H7 (cell line): ENCODE data around the gene FHDC1. TPM values are rescaled to one million over a fixed set of nuclear protein-coding genes. Genes with fewer than 3 reads are reported as not detected.

Experiments used
- DNase-seq: peaks from one replicate; pipeline ENCODE4 v3.0.0; 2012
- H3K27me3 ChIP-seq: 2 replicates; pipeline ENCODE4 v1.6.0; 2011; ENCODE audit warnings: mild to moderate bottlenecking, low read length; ENCODE audit not compliant: control insufficient read depth, insufficient read depth
- H3K36me3 ChIP-seq: replicated peaks from 2 replicates; pipeline ENCODE4 v1.5.1; 2011; ENCODE audit warnings: low read length; ENCODE audit not compliant: control insufficient read depth, insufficient read depth
- H3K4me3 ChIP-seq: 2 replicates; pipeline ENCODE4 v1.5.1; 2011; ENCODE audit warnings: low read depth, mild to moderate bottlenecking, control low read depth, low read length, moderate library complexity; ENCODE audit not compliant: insufficient read depth
- total RNA-seq: library from RNA; depleted of rRNA; stranded (reverse); fragments of >200 nt; shearing (Covaris generic); gene quantifications from 2 replicates; pipeline ENCODE4 v1.2.3, GENCODE V29; 2014

The FHDC1 gene
- total RNA-seq, 1 experiment from 2014 or later: 4.6 TPM

DNA sequence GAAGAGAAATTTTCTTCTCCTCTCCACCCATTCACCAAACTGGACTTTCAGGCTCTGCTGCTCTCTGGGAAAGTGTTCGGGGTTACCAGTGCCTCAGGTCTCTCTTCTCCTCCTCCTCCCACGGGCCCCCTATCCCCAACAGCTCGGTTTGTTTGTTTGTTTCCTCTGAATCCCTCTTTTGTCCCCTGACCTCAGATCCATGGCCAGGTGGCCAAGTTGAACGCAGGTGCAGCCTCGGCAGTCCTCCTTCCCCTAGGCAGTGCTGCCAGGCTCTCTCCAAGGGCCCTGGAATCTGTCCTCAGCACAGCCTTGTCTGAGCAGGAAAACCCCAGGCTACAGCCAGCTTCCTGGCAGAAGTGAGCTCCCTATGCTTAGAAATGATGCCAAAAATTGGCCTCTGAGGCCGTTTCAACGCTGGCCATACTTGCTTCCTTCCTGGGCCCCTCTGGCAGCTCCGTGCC lies 60.0 kb downstream of the FHDC1 start:
- H3K36me3 ChIP-seq: no peaks in the 10 kb centered on the region
- H3K4me3 ChIP-seq: no peak overlapping the region
- peak; percentile 60 for DNase-seq
- no peaks in the 10 kb centered on the region for H3K27me3 ChIP-seq

DNA sequence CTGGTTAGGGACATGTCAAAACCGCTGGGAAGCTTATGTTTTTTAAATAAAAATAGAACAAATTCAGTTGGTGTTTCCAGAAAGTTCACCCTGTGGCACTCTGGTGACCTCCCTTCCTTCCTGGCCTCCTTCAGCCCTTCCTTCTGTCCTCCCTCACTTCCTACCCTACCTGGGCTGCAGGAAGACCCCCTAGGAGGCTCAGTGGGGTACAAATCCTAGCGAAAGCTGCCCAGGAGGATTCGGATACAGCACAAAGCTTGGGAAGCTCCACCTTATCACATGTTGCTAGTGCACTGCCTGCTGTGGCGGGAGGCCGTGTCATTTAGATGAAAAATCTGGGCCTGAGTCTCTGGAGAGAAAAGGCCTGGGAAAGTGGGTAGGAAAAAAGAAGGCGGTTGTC lies 60.5 kb downstream of the FHDC1 start:
- no peak overlapping the region for H3K4me3 ChIP-seq
- no peaks in the 10 kb centered on the region for H3K36me3 ChIP-seq
- no peaks in the 10 kb centered on the region for H3K27me3 ChIP-seq
- no peak for DNase-seq

DNA sequence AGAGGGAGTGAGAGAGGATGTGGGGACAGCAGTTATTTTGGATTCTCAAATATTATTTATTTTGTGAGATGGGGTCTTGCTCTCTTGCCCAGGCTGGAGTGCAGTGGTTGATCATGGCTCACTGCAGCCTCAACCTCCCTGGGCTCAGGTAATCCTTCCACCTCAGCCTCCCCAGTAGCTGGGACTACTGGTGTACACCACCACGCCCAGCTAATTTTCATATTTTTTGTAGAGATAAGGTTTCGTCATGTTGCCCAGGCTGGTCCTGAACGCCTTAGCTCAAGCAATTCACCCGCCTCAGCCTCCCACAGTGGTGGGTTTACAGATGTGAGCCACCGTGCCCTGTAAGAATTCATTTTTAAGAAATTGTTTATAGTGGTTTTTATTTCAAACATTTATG lies 61.2 kb downstream of the FHDC1 start:
- DNase-seq: no peak
- no peaks in the 10 kb centered on the region for H3K27me3 ChIP-seq
- H3K4me3 ChIP-seq: no peak overlapping the region
- H3K36me3 ChIP-seq: no peaks in the 10 kb centered on the region

DNA sequence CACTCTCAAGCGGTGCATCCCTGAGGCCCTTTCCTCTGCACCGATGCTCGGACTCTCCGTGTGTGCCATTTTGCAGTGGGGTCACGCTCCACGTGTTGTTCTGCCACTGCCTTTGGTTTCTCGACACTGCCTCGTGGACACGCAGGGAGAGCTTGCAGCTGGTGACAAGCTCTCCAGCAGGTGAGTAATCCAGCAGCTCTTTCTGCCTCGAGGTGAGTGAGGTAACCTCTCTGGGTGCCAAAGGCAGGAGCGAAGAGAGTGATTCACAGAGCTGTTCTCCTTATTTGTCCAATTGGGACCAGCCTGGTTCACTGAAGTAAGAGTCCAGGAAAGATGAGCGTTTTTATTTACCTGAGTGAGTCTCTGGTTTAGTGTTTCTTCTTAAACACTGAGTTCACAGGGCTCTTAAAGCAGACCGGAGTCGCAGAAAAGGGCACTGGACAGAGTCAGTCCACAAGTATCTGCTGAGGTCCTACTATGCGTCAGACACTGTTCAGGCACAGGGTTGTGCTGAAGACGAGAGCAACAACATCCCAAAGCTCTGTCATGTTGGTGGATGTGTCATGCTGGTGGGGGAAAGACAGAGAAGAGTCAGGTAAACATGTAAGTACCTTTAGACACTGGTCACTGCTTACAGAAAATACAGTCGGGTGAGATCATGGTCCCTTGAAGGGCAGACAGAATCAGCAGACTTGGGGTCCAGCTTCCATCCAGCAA lies 61.8 kb downstream of the FHDC1 start:
- Histone ChIP-seq H3K36me3 (no peaks in the 10 kb centered on the region), H3K27me3 (no peaks in the 10 kb centered on the region), H3K4me3 (no peak overlapping the region)
- no peak for DNase-seq

DNA sequence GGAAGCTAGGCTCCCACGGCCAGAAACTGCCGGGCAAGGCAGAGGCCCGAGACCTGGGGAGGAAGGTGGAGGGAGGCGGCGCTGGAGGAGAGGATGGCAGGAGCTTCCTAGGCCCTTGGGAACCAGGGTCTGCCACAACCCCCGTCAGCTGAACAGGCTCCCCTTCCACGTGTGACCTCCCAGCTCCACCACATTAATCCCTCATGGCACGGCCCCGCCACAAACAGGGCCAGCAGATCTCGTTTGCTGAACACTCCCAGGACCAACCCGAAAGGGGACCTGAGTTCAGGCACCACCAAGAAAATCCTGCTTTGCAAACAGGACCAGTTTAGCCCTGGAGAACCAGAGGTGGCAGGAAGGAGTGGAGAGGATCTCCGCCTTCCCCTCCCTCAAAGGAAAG lies 62.7 kb downstream of the FHDC1 start:
- H3K27me3 ChIP-seq: no peaks in the 10 kb centered on the region
- no peak overlapping the region for H3K4me3 ChIP-seq
- DNase-seq: no peak
- H3K36me3 ChIP-seq: no peaks in the 10 kb centered on the region

DNA sequence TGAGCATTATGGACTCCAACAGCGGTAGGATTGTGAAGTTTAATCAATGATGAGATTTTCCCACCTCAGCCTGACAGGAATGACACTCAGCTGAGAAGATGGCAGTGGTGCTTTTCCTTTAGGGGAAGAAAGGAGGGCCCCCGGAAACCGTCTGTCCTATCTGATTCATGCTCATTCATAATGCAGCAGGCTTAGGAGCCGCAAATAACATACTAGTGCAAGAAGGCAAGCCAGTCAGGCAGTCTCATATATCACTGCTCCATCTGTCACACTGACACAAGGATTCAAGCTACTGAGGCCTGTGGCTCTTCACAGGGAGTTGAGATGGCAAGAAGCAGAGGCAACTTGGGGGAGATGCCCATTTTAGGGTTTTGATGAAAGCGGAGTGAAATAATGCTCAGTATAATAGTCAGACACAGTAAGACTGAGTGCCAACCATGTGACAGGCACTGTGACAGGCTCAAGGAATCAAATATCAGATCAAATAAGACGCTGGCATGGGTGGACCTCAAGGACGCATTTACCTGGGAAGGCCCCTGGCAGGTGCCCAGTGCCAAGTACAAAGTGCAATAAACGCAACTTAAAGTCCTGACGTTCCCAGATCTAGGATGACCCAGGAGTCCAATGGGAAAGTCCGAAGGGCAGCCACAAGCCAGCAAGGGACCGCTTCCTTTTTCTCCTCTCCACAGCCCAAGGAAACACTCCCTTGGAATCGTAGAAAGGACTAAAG lies 63.4 kb downstream of the FHDC1 start:
- Histone ChIP-seq H3K4me3 (no peak overlapping the region), H3K27me3 (no peaks in the 10 kb centered on the region), H3K36me3 (no peaks in the 10 kb centered on the region)
- DNase-seq: no peak

DNA sequence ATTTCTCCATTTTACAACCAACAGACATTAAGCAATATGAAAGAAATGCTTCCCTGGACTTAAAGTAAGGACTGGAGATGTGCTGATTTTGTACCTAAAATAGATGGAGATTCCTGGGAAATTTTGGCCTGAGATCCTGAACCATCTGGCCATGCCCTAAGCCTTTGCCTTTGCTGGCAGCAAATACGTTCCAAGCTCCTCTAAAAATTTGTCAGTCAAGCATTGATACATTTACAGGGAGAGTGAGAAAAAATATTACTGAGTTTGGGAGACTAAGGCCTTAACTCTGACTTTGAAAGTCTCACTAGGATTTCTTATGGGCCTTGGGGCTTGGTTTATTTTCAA lies 63.9 kb downstream of the FHDC1 start:
- Histone ChIP-seq H3K36me3 (no peaks in the 10 kb centered on the region), H3K27me3 (no peaks in the 10 kb centered on the region), H3K4me3 (no peak overlapping the region)
- DNase-seq: no peak

DNA sequence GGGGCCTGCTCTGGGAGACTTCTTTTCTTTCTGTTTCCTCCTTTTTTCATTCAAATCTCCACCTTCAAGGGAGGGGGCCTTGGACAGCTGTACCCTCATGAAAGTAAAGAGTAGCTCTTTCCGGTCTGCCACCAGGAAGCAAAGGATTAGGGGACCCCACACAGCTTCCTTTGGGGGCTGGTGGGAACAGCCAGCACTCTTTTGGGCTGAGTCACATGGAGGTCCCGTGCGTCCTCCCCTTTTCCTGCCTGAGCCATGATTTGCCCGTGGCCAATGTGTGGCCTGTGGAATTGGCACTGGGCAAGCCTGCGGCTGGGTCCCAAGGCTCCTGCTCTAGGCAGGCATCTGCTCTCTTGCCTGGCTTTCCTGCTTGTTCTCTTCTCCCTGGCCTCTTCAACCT lies 65.5 kb downstream of the FHDC1 start:
- DNase-seq: no peak
- H3K36me3 ChIP-seq: no peaks in the 10 kb centered on the region
- no peaks in the 10 kb centered on the region for H3K27me3 ChIP-seq
- H3K4me3 ChIP-seq: no peak overlapping the region

DNA sequence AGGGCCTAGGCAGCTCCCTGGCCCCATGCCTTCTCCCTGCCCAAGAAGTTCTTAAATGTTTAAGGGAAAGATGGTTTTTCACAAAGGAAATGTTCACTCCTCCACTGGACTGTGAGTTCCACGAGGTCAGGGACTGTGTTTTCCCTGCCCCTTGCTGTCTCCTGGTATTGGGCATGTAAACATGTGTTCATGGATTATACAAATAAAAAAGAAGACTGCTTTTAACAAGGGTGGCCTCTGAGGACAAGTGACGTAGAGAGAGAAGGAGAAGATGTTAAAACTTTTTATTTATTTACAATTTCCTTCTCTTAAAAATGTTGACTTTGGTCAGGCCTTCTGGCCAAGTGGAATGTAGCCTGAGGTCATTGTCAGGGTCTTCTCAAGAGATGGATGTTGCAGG lies 66.0 kb downstream of the FHDC1 start:
- no peaks in the 10 kb centered on the region for H3K36me3 ChIP-seq
- DNase-seq: no peak
- H3K27me3 ChIP-seq: no peaks in the 10 kb centered on the region
- H3K4me3 ChIP-seq: no peak overlapping the region

DNA sequence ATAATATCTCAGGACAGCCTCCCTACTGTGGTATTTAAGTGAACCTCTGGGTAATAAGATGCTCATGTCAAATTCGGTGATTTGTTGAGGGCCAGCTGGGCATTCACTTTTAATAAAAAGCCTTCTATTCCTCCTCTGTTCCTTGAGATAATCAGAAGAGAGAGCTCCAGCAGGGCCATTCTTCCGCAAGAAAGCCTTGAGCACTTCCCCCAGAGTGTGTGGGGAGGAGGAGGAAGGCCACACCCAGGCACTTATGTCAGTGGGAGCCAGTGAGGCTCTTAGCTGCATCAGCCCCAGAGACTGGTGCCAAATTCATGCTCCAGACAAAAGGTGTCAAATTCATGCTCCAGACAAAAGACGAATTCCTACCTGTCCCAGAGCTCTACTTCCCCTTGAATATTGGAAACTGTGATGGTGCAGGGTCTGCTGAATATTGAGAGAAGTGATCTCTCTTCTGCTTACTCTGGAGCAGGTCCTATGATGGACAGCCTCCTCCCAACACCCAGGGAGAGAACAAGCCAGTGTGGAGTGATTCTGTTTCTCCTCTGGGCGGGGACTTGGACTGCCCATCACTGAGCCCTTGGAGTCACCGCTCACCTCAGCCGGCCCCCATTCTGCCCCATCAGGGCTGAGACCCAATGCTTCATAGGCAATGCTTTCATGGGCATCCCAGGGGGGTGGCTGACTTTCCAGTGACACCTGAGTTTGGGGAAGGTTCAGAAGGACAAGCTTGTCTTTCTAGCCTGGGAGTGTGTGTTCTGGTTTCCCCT lies 68.1 kb downstream of the FHDC1 start:
- no peaks in the 10 kb centered on the region for H3K36me3 ChIP-seq
- H3K4me3 ChIP-seq: no peak overlapping the region
- no peaks in the 10 kb centered on the region for H3K27me3 ChIP-seq
- no peak for DNase-seq

DNA sequence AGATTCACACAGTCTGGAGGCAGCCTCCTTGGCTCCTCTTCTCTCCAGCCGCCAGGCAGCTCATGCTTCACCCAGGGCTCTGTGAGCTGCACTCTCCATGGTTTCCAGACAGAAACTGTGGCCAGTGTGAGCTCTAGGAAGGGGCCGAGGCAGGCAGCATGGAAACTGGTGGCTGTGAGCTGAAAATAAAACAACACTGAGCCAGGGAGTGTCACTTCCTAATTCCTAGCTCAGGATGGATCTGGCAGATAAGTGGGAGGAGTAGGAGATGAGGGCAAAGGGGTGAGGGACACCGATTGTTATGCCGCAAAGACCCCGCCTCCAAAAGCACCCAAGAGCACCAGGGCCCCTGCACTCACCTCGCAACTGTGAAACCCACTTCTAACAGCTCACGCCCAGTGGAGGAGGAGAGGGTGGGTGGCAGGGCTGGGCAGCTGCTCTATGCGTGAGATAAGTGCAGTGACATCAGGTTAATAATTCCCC lies 69.8 kb downstream of the FHDC1 start:
- DNase-seq: peak; percentile 44
- H3K36me3 ChIP-seq: no peaks in the 10 kb centered on the region
- H3K4me3 ChIP-seq: no peak overlapping the region
- no peaks in the 10 kb centered on the region for H3K27me3 ChIP-seq

DNA sequence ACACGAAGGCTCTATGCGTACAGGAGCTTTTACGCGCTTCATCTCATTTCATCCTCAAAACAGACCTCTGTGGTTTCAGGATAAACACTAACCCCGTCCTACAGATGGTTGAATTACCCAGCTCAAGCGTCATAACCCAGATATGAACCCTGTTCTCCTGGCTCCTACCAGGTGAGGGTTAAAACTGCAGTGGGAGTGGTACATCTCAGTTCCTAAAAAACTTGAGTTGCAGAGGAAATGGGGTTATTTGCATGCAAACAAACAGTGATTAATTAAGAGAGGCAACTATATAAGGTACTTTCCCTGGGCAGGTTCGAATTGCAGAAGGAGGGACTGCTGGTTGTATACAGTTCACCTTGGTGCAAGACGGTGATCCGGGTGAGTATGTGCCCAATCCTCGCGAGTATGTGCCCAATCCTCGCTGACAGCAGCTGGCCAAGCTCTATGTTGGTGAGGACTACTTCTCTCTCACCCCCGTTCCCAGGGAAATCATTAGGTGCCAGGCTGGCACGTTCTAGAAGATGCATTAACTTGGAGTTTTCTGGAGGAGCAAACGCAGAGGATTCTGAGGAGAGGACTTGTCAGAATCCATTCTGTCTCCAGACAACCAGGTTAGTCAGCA lies 72.6 kb downstream of the FHDC1 start:
- DNase-seq: no peak
- H3K36me3 ChIP-seq: no peaks in the 10 kb centered on the region
- H3K4me3 ChIP-seq: no peak overlapping the region

DNA sequence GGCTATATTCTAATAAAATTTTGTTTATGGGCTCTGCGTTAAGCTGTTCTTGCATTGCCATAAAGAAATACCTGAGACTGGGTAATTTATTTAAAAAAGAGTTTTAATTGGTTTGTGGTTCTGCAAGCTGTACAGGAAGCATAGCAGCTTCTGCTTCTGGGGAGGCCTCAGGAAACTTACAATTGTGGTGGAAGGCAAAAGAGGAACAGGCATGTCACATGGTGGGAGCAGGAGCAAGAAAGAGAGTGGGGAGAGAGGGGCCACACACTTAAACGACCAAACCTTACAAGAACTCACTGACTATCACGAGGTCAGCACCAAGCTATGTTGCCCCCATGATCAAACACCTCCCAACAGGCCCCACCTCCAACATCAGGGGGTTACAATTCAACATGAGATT lies 74.0 kb downstream of the FHDC1 start:
- Histone ChIP-seq H3K4me3 (no peak overlapping the region), H3K36me3 (no peaks in the 10 kb centered on the region), H3K27me3 (no peaks in the 10 kb centered on the region)
- no peak for DNase-seq

More for the DNA sequence above, 72.6 kb downstream of the FHDC1 start:
- no peaks in the 10 kb centered on the region for H3K27me3 ChIP-seq

DNA sequence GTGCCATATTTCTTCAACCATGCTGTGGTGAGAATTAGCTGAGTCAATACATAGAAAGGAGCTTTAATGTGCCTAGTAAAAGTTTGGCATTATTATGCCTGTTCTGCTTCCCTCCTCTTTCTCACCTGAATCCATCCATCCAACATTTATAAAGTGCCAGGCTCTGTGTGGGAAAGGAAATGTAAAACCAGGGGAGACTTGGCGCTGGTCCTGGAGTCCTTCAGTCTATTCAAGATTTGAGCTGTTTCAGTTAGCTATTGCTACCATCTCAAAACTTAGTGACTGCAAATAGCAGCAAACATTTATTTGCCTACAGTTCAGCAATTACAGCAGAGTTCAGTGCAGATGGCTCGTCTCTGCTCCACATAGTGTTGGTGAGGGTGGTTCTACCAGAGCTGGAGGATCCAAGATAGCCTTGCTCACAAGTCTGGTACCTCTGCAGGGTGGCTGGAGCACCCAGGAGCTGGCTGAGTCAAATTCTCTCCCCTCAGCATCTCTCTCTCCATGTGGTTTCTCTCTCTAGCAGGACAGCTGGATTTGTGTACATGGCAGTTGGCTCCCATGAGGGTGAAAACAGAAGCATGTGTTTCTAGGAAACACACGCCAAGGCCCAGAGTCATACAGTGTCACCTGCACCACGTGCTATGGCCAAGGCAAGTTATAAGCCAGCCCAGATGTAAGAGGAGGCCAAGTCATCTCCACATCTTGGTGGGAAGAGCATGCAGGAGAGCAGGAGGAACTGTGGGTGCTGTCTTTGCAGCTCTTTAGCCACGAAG lies 77.3 kb downstream of the FHDC1 start:
- no peak for DNase-seq
- no peaks in the 10 kb centered on the region for H3K27me3 ChIP-seq
- no peaks in the 10 kb centered on the region for H3K36me3 ChIP-seq
- no peak overlapping the region for H3K4me3 ChIP-seq
